Measurements from ENCODE around the gene WDR48.

The WDR48 gene

DNA sequence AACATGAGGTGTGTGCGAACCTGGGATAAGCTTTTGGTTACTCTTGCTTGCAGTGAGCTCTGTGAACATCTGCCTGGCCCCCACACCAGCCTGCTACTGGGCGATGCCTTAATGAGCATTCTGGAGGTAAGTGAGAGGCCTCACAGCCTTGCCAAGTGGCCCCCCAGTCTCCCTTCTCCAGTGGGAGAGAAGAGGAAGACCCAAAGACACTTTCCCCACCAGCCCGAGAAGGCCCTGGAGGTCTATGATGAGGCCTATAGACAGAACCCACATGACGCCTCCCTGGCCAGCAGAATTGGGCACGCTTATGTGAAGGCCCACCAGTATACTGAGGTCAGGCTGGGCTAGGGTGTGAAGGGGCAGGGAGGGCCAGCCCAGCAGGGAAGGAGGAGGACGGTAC, 78.2 kb downstream of the WDR48 start:
- CTCF ChIA-PET, result interaction anchor here (1.8 to 2.9 kb wide), 2 partner anchors 158 to 161 kb away, joined by 6 to 12 read pairs; no protein-coding TSS in a partner anchor
- no peak for DNase-seq (ENCODE audit: extremely low spot score)
- POLR2A ChIA-PET, result no interaction called here
- TF ChIP-seq FOXM1 (IDR thresholded peaks at IDR 0.05; ENCODE audit: borderline replicate concordance) (no peak), ZNF384 (IDR thresholded peaks at IDR 0.05) (no peak), CTBP1 (IDR thresholded peaks at IDR 0.05; ENCODE audit: borderline replicate concordance) (no peak), NFRKB (IDR thresholded peaks at IDR 0.05) (no peak), HDGF (IDR thresholded peaks at IDR 0.05; ENCODE audit: borderline replicate concordance) (no peak), FOXA1 (IDR thresholded peaks at IDR 0.05) (no peak)

DNA sequence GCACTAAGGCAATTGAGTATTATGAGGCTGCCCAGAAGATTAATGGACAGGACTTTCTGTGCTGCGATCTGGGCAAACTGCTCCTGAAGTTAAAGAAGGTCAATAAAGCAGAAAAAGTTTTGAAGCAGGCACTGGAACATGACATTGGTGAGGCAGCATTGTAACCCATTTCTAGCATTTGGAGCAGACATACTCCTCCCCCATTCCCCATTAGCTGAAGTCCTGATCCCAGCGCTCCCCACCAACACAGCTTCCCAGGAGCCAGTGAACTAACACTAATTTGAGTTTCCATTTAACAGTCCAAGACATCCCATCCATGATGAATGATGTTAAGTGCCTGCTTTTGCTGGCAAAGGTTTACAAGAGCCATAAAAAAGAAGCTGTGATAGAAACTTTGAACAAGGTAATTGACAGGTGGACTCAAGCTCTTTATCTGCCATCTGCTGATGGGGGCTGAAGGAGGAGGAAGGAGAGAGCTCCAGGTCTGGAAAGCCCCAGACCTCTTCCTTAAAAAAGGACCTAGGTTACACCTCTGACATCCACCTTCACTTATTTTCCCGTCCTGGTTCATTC, 79.0 kb downstream of the WDR48 start:
- POLR2A ChIA-PET, result interaction anchor here (1.2 kb wide), 1 partner anchor 157 kb away, joined by 4 read pairs; no protein-coding TSS in a partner anchor
- CTCF ChIA-PET, result interaction anchor here (1.8 to 2.9 kb wide), 2 partner anchors 157 to 160 kb away, joined by 6 to 12 read pairs; no protein-coding TSS in a partner anchor
- DNase-seq (ENCODE audit: extremely low spot score), result no peak
- TF ChIP-seq, protein P1, sequence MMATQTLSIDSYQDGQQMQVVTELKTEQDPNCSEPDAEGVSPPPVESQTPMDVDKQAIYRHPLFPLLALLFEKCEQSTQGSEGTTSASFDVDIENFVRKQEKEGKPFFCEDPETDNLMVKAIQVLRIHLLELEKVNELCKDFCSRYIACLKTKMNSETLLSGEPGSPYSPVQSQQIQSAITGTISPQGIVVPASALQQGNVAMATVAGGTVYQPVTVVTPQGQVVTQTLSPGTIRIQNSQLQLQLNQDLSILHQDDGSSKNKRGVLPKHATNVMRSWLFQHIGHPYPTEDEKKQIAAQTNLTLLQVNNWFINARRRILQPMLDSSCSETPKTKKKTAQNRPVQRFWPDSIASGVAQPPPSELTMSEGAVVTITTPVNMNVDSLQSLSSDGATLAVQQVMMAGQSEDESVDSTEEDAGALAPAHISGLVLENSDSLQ (IDR thresholded peaks at IDR 0.05), result peak; percentile 62; the same call in 1 of the 2 replicates
- TF ChIP-seq SUZ12 (IDR thresholded peaks at IDR 0.05), result no peak
- TF ChIP-seq FOXM1 (IDR thresholded peaks at IDR 0.05; ENCODE audit: borderline replicate concordance), result no peak
- TF ChIP-seq L3MBTL2 (conservative IDR thresholded peaks at IDR 0.05), result no peak
- TF ChIP-seq LEF1 (IDR thresholded peaks at IDR 0.05; ENCODE audit: borderline replicate concordance), result no peak

DNA sequence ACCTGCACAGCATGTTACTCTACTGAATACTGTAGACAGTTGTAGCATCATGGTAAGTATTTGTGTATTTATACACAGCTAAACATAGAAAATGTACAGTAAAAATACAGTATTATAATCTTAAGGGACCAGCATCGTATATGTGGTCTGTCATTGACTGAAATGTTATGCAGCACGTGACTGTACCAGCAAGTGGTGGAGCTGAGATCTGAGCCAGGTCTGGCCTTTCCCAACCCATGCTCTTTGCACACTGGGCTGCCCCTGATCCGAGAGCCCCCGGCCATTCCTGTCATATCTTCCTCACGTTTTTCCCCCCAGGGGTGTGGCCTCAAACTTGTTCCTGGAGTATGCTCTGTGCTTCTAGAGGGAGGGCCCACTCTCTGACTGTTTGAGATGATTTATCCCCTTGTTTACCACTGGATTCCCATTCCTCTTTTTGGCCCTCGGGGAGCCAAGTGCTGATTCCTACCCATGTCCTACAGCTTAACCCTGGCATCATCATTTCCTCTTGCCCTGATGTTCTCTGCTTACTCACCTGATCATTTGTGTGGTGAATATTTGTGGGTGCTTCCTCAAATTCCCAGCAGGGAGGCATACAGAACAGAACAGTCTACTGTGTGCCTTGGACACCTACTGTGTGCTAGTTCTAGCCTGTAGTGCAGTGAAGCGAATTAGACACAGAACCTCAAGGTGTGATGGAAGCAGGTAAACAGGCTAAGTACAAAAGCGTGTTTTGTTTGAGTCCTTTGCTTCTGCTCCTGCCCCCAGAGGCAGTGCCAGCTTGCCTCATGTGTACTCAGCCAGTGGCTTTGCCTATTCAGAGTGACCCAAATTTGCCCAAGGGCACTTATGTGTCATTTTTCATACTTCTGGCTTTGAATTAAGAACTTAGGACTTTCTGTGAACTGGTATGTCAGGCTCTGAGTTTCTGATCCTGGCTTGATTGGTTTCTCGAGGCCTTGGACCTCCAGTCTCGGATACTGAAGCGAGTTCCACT, 80.6 kb downstream of the WDR48 start:
- CTCF ChIA-PET, result interaction anchor here (2.9 kb wide), 1 partner anchor 159 kb away, joined by 12 read pairs; no protein-coding TSS in a partner anchor
- no peak for TF ChIP-seq SP1 (IDR thresholded peaks at IDR 0.05)
- no peak for TF ChIP-seq FOXK2 (IDR thresholded peaks at IDR 0.05)
- no peak for TF ChIP-seq LEF1 (IDR thresholded peaks at IDR 0.05; ENCODE audit: borderline replicate concordance)
- TF ChIP-seq L3MBTL2 (conservative IDR thresholded peaks at IDR 0.05), result no peak
- no peak for TF ChIP-seq FOXM1 (IDR thresholded peaks at IDR 0.05; ENCODE audit: borderline replicate concordance)
- TF ChIP-seq HDGF (IDR thresholded peaks at IDR 0.05; ENCODE audit: borderline replicate concordance), result no peak
- no peak for TF ChIP-seq ELF4 (IDR thresholded peaks at IDR 0.05)
- TF ChIP-seq, protein P1 (IDR thresholded peaks at IDR 0.05), result no peak
- TF ChIP-seq ARNT (IDR thresholded peaks at IDR 0.05), result no peak
- TF ChIP-seq BHLHE40 (IDR thresholded peaks at IDR 0.05; ENCODE audit: borderline replicate concordance), result no peak
- no peak for TF ChIP-seq FOXA1 (IDR thresholded peaks at IDR 0.05)
- TF ChIP-seq NFRKB (IDR thresholded peaks at IDR 0.05), result no peak
- no peak for TF ChIP-seq SUZ12 (IDR thresholded peaks at IDR 0.05)
- TF ChIP-seq ZNF384 (IDR thresholded peaks at IDR 0.05), result no peak
- no peak for TF ChIP-seq TARDBP (IDR thresholded peaks at IDR 0.05)
- no peak for TF ChIP-seq CTBP1 (IDR thresholded peaks at IDR 0.05; ENCODE audit: borderline replicate concordance)
- POLR2A ChIA-PET, result no interaction called here
- no peak for DNase-seq (ENCODE audit: extremely low spot score)

DNA sequence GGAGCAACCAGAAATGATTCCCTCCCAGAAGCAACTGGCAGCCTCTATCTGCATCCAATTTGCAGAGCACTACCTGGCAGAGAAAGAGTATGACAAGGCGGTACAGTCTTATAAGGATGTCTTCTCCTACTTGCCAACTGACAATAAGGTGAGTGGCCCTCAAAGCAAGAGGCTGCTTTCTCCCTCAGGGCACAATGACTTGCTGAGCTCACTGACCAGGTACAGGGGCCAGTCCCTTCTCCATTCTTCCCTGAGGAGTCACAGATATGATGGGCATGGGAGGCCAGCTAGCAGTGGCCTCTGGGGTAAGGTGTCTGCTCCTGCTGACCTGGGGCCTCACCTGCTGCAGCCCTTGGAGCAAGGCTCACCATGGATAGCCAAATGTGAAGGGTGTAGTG, 81.3 kb downstream of the WDR48 start:
- CTCF ChIA-PET, result no interaction called here
- DNase-seq (ENCODE audit: extremely low spot score), result no peak
- POLR2A ChIA-PET, result no interaction called here
- TF ChIP-seq TARDBP (IDR thresholded peaks at IDR 0.05), result no peak

DNA sequence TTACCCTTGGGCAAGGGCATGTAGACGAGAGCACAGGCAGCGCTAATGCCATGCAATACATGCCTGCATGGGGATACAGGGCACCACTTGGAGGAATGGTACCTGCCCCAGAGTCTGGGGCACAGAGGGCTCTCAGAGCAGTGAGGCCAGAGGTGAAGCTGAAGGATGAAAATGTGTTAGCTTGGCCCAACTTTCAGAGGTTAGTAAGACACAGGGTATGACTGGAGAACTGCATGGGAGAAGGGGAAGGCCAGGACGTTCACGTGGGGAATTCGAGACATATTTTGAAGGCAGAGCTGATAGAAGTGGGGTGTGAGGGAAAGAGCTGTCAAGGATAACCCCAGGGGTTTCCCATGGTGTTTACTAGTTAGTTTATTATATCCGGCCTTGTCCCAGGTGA, 82.0 kb downstream of the WDR48 start:
- DNase-seq (ENCODE audit: extremely low spot score), result no peak
- POLR2A ChIA-PET, result no interaction called here
- CTCF ChIA-PET, result interaction anchor here (1.1 kb wide), 1 partner anchor 155 kb away, joined by 4 read pairs; no protein-coding TSS in a partner anchor
- TF ChIP-seq ELF4 (IDR thresholded peaks at IDR 0.05) (no peak), SP1 (IDR thresholded peaks at IDR 0.05) (no peak), HDGF (IDR thresholded peaks at IDR 0.05; ENCODE audit: borderline replicate concordance) (no peak), ARNT (IDR thresholded peaks at IDR 0.05) (no peak), FOXK2 (IDR thresholded peaks at IDR 0.05) (no peak), L3MBTL2 (conservative IDR thresholded peaks at IDR 0.05) (no peak)

DNA sequence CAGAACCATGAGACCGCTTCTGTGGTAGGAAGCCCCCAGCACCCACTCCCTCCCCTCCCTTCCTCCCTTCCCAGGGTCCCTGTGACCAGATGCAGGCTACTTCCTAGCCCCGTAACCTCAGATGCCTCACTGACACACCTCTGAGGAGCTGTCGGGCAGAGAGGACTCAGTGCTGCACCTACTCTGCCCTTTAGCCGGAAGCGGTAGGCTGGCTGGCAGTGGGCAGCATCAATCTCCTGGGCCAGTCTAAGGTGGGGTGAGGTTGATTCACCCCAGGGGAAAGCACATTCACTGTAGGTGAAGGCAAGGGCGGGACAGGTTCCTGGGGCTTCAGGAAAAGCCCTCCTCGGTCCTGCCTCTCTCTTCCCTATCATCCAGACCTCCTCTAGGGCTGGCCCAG, 82.5 kb downstream of the WDR48 start:
- no peak for DNase-seq (ENCODE audit: extremely low spot score)
- ChIA-PET CTCF (interaction anchor here (1.1 kb wide), 1 partner anchor 154 kb away, joined by 4 read pairs; no protein-coding TSS in a partner anchor), POLR2A (no interaction called here)
- TF ChIP-seq SUZ12 (IDR thresholded peaks at IDR 0.05), result no peak
- no peak for TF ChIP-seq FOXM1 (IDR thresholded peaks at IDR 0.05; ENCODE audit: borderline replicate concordance)

DNA sequence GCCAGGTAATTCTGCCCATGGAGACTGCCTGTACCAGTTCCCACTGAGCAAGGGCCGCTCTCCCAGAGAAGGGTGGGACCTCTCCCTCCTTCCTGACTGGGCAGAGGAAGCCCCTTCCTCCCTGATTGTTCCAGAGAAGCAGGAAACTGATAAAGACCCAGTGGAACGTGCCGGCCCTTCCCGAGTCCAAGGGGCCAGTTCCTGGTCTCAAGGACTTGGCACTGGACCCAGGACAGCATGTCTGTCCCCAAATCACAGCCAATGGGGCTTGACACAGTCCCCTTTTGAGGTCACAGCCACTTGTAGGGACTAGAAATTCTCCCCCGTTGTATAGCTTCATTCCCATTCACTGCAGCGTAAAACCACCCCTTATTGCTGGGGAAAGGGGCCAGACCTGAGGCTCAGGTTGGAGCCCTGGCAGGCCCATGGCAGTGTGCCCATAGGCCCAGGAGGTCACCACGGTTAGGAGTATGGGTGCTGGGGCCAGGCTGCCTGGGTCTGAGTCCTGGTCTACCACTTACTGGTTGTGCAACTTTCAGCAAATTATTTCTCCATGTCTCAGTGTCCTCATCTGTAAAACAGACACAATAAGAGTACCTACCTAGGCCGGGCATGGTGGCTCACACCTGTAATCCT, 83.5 kb downstream of the WDR48 start:
- TF ChIP-seq CTBP1 (IDR thresholded peaks at IDR 0.05; ENCODE audit: borderline replicate concordance), result no peak
- TF ChIP-seq SP1 (IDR thresholded peaks at IDR 0.05), result no peak
- no peak for TF ChIP-seq TARDBP (IDR thresholded peaks at IDR 0.05)
- no peak for TF ChIP-seq FOXM1 (IDR thresholded peaks at IDR 0.05; ENCODE audit: borderline replicate concordance)
- TF ChIP-seq ELF4 (IDR thresholded peaks at IDR 0.05), result no peak
- no peak for TF ChIP-seq LEF1 (IDR thresholded peaks at IDR 0.05; ENCODE audit: borderline replicate concordance)
- TF ChIP-seq NFRKB (IDR thresholded peaks at IDR 0.05), result no peak
- no peak for TF ChIP-seq FOXA1 (IDR thresholded peaks at IDR 0.05)
- no peak for TF ChIP-seq ZNF384 (IDR thresholded peaks at IDR 0.05)
- no peak for TF ChIP-seq SUZ12 (IDR thresholded peaks at IDR 0.05)
- TF ChIP-seq, protein P1 (IDR thresholded peaks at IDR 0.05), result no peak
- no peak for TF ChIP-seq BHLHE40 (IDR thresholded peaks at IDR 0.05; ENCODE audit: borderline replicate concordance)
- TF ChIP-seq FOXK2 (IDR thresholded peaks at IDR 0.05), result no peak
- no peak for TF ChIP-seq ARNT (IDR thresholded peaks at IDR 0.05)
- TF ChIP-seq HDGF (IDR thresholded peaks at IDR 0.05; ENCODE audit: borderline replicate concordance), result no peak
- no peak for TF ChIP-seq L3MBTL2 (conservative IDR thresholded peaks at IDR 0.05)
- no peak for DNase-seq (ENCODE audit: extremely low spot score)
- ChIA-PET CTCF (no interaction called here), POLR2A (no interaction called here)
